Sigmoid colon (tissue), 7 donors: ENCODE results near the gene NRSN2. TPM values are rescaled to one million over a fixed set of nuclear protein-coding genes. Genes with fewer than 3 reads are reported as not detected.

Source experiments
- DNase-seq: peaks from one replicate; pipeline ENCODE4 v3.0.0-alpha.2; 2019
- H3K27ac ChIP-seq, 4 donors: fragments of 200-600 bp; sonication (generic); one replicate each; pipeline ENCODE4 v1.5.1; 2016 to 2019; ENCODE audit warnings: mild to moderate bottlenecking in 1 of 4
- H3K27me3 ChIP-seq, 3 donors: fragments of 200-600 bp; sonication (generic); one replicate each; pipeline ENCODE4 v1.5.1; 2019; ENCODE audit warnings: mild to moderate bottlenecking in 1 of 3
- H3K36me3 ChIP-seq, 4 donors: fragments of 200-600 bp; sonication (generic); one replicate each; pipeline ENCODE4 v1.5.1; 2016 to 2019
- H3K4me1 ChIP-seq, 4 donors: fragments of 200-600 bp; sonication (generic); one replicate each; pipeline ENCODE4 v1.5.1; 2017 to 2019
- H3K4me3 ChIP-seq, 4 donors: fragments of 200-600 bp; sonication (generic); one replicate each; pipeline ENCODE4 v1.5.1; 2017 to 2019; ENCODE audit warnings: mild to moderate bottlenecking in 2 of 4, moderate library complexity in 1 of 4
- H3K9me3 ChIP-seq, 4 donors: fragments of 200-600 bp in 3 of 4; sonication (generic) in 3 of 4; one replicate each; pipeline versions ENCODE4 v1.5.1 to v1.6.1; 2013 to 2019
- EP300 ChIP-seq, 4 donors: sonication (generic); formaldehyde crosslinking; IDR thresholded peaks; one replicate each; pipeline ENCODE4 v1.6.1; 2017; ENCODE audit warnings: antibody characterized with exemption in 4 of 4
- POLR2A ChIP-seq, 2 donors: fragments of 450-650 bp; IDR thresholded peaks; one replicate each; pipeline ENCODE4 v1.6.1; 2016; ENCODE audit warnings: antibody characterized with exemption in 2 of 2, mild to moderate bottlenecking in 2 of 2, moderate library complexity in 2 of 2
- POLR2AphosphoS5 ChIP-seq, 4 donors: sonication (generic); formaldehyde crosslinking; IDR thresholded peaks; one replicate each; pipeline ENCODE4 v1.6.1; 2017; ENCODE audit warnings: antibody characterized with exemption in 4 of 4
- WGBS, 2 donors: extraction: QIAGEN DNeasy Blood & Tissue Kit; methylation state at CpG; one replicate each; pipeline ENCODE4 v1.1.7; 2013; 5-methylcytosine and 5-hydroxymethylcytosine counted together
- intact Hi-C: fragments of 100-400 bp; cut with DNase I; formaldehyde crosslinking; loops from one replicate; pipeline ENCODE4 v1.15.1; 2023
- polyA plus RNA-seq, 3 donors: library from polyadenylated mRNA; stranded (reverse); fragments of 200-250 nt; gene quantifications; one replicate each; pipeline ENCODE4 v1.2.3, GENCODE V29; 2013
- total RNA-seq, 4 donors: library from RNA; depleted of rRNA; stranded (reverse); fragments of >200 nt; gene quantifications; one replicate each; pipeline ENCODE4 v1.1.0, GENCODE V29; 2016
- TF ChIP-seq, protein P1 (sequence below), 4 experiments: fragments of 450-650 bp in 3 of 4; fragments of 200-600 bp in 1 of 4; IDR thresholded peaks; one replicate each; pipeline ENCODE4 v1.5.1; 2016 to 2019; ENCODE audit warnings: antibody characterized with exemption in 4 of 4, mild to moderate bottlenecking in 3 of 4, moderate library complexity in 2 of 4
- donor health status: healthy with polysubstance abuse.
- donor health status: Bipolar disorder and iron deficiency.
- donor health status: healthy.

Gene NRSN2, protein sequence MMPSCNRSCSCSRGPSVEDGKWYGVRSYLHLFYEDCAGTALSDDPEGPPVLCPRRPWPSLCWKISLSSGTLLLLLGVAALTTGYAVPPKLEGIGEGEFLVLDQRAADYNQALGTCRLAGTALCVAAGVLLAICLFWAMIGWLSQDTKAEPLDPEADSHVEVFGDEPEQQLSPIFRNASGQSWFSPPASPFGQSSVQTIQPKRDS
- total RNA-seq (10 to 100 TPM; 23.2 to 34.3 (median 27.6) TPM), polyA plus RNA-seq (10 to 100 TPM in 1 of 3 donors, 1 to 10 TPM in 2; 2.3 to 16.3 (median 7.8) TPM)

DNA sequence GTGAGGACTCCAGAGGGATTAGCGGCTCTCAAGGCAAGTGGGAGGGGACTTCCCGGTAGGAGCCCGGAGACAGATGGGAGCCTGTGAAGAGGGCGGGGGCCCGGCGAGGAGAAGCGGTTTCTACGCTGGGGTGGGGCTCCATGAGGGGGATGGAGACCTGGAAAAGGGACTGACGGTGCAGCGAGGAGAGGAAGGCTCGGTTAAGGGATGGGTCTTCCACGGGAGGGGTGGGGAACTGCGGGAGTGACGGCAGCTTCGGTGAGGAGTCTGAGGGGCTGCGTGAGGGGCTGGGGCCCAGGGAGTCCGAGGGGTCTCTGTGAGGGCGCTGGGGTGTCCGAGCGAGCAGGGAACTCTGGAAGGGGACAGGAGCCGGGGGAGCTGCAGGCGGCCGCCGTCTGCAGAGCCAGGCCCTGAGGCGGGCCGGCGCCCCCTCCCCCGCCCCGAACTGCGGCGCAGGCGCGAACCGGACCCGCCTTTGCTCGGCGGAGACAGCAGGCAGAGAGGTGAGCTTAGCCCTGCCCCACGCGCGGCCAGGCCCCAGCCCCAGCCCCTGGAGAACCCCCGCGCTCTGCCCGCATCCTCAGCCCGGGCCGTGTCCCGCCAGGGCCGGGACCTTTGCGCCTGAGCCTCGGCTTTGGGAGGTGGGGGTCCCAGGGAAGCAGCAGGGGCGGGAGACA, at the start of gene NRSN2:
NRSN2 (plus strand) TSS at position 472 of the 677 bp plus-strand sequence. CDS start 2,533 bp downstream, outside the sequence.
- DNase-seq = peak; percentile 85
- 1 to 4% methylated on average over 50 of the region's 50 CpGs for WGBS, 2 donors
- Histone ChIP-seq H3K27me3 (no peaks in the 10 kb centered on the region), H3K36me3 (peaks cover 0 to 27% (median 2%) of the 10 kb centered on the region in 4 donors), H3K9me3 (peaks cover 0 to 2% (median 0%) of the 10 kb centered on the region in 4 donors), H3K4me3 (peak within 1 kb of the TSS; percentile 72 to 82 (median 79)), H3K4me1 (peaks cover 0 to 28% (median 19%) of the 10 kb centered on the region in 4 donors), H3K27ac (peak within 1 kb of the TSS; percentile 94 to 98 (median 96))
- intact Hi-C loops = loop anchor here (2.0 to 5.0 kb wide), 4 partner anchors 22 to 196 kb away; partner anchors contain the start of genes CSNK2A1, SOX12 and TBC1D20
- TF ChIP-seq, protein P1, sequence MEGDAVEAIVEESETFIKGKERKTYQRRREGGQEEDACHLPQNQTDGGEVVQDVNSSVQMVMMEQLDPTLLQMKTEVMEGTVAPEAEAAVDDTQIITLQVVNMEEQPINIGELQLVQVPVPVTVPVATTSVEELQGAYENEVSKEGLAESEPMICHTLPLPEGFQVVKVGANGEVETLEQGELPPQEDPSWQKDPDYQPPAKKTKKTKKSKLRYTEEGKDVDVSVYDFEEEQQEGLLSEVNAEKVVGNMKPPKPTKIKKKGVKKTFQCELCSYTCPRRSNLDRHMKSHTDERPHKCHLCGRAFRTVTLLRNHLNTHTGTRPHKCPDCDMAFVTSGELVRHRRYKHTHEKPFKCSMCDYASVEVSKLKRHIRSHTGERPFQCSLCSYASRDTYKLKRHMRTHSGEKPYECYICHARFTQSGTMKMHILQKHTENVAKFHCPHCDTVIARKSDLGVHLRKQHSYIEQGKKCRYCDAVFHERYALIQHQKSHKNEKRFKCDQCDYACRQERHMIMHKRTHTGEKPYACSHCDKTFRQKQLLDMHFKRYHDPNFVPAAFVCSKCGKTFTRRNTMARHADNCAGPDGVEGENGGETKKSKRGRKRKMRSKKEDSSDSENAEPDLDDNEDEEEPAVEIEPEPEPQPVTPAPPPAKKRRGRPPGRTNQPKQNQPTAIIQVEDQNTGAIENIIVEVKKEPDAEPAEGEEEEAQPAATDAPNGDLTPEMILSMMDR (IDR thresholded peaks at IDR 0.05) = no peak
- TF ChIP-seq POLR2AphosphoS5 (IDR thresholded peaks at IDR 0.05) (peak; percentile 75 to 87 (median 79)), POLR2A (IDR thresholded peaks at IDR 0.05) (peak; percentile 8 to 19), EP300 (IDR thresholded peaks at IDR 0.05) (no peak)

DNA sequence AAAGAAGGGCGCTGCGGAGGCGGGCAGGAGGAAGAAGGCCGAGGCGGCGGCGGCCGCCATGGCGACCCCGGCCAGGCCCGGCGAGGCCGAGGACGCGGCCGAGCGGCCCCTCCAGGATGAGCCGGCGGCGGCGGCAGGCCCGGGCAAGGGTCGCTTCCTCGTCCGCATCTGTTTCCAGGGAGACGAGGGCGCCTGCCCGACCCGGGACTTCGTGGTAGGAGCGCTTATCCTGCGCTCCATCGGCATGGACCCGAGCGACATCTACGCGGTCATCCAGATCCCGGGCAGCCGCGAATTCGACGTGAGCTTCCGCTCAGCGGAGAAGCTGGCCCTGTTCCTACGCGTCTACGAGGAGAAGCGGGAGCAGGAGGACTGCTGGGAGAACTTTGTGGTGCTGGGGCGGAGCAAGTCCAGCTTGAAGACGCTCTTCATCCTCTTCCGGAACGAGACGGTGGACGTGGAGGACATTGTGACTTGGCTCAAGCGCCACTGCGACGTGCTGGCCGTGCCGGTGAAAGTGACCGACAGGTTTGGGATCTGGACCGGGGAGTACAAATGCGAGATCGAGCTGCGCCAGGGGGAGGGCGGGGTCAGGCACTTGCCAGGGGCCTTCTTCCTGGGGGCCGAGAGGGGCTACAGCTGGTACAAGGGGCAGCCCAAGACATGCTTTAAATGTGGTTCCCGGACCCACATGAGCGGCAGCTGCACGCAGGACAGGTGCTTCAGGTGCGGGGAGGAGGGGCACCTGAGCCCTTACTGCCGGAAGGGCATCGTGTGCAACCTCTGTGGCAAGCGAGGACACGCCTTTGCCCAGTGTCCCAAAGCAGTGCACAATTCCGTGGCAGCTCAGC, 48.8 kb upstream of the NRSN2 start:
- H3K4me1 ChIP-seq = peaks cover 0 to 45% (median 43%) of the 10 kb centered on the region in 4 donors
- peak; percentile 84 for DNase-seq
- 0% methylated on average over 75 of the region's 75 CpGs for WGBS, 2 donors

DNA sequence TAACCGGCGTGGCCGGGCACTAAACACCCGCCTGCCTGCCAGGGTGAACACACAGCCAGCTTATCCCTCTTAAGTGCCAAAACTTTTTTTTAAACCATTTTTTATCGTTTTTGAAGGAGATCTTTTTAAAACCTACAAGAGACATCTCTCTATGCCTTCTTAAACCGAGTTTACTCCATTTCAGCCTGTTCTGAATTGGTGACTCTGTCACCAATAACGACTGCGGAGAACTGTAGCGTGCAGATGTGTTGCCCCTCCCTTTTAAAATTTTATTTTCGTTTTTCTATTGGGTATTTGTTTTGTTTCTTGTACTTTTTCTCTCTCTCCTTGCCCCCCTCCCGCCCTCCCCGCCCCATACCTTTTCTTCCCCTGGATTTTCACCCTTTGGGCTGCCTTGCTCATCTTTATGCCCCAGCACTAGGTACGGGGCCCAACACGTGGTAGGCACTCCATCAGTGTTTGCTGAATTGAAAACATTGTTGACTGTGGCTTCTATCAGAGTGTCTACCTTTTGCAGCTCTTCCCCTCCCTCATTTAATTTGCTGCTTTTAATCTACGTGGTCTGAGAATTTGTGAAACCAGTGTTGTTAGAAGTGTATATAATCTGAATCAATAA, 48.0 kb upstream of the NRSN2 start:
- H3K36me3 ChIP-seq = no peaks in the 10 kb centered on the region
- no peaks in the 10 kb centered on the region for H3K27me3 ChIP-seq
- no peak for DNase-seq
- no peaks in the 10 kb centered on the region for H3K9me3 ChIP-seq
- peaks cover 0 to 45% (median 43%) of the 10 kb centered on the region in 4 donors for H3K4me1 ChIP-seq
- peak overlapping the region; percentile 94 to 98 (median 97) for H3K27ac ChIP-seq
- TF ChIP-seq POLR2A (IDR thresholded peaks at IDR 0.05) (no peak), EP300 (IDR thresholded peaks at IDR 0.05) (no peak), POLR2AphosphoS5 (IDR thresholded peaks at IDR 0.05) (no peak)
- TF ChIP-seq, protein P1 (IDR thresholded peaks at IDR 0.05) = no peak
- intact Hi-C loops = loop anchor here (1.0 kb wide), 1 partner anchor 25 kb away; no protein-coding TSS in a partner anchor
- H3K4me3 ChIP-seq = peak overlapping the region; percentile 73 to 95 (median 80)
- WGBS, 2 donors = 7 to 13% methylated on average over 15 of the region's 15 CpGs

More for the DNA sequence above, 48.8 kb upstream of the NRSN2 start:
- intact Hi-C loops = loop anchor here (1.0 kb wide), 1 partner anchor 26 kb away; no protein-coding TSS in a partner anchor
- H3K27ac ChIP-seq = peak overlapping the region; percentile 94 to 98 (median 97)
- no peaks in the 10 kb centered on the region for H3K9me3 ChIP-seq
- H3K36me3 ChIP-seq = no peaks in the 10 kb centered on the region
- peak overlapping the region; percentile 73 to 95 (median 80) for H3K4me3 ChIP-seq
- TF ChIP-seq EP300 (IDR thresholded peaks at IDR 0.05) = no peak
- TF ChIP-seq POLR2AphosphoS5 (IDR thresholded peaks at IDR 0.05) = peak; percentile 25 to 78 (median 56)
- TF ChIP-seq, protein P1 (IDR thresholded peaks at IDR 0.05) = no peak
- TF ChIP-seq POLR2A (IDR thresholded peaks at IDR 0.05) = peak in 1 of 2 donors; percentile 8
- no peaks in the 10 kb centered on the region for H3K27me3 ChIP-seq
